ENCODE measurements around the gene GABRP.

The GABRP gene

GRCh38 chr5:170774831-170775230, 8.7 kb upstream of the GABRP start:
- TF ChIP-seq POLR2A (IDR thresholded peaks at IDR 0.05; ENCODE audit: low read depth, low read length) (no peak), POLR2AphosphoS5 (IDR thresholded peaks at IDR 0.05; ENCODE audit: low read depth, low read length) (no peak), TAF1 (IDR thresholded peaks at IDR 0.05; ENCODE audit: borderline replicate concordance, low read depth, low read length) (no peak)
- FAIRE-seq: no peak
- DNase-seq (ENCODE audit: insufficient read length): no peak

- TF ChIP-seq TAF1 (IDR thresholded peaks at IDR 0.05; ENCODE audit: borderline replicate concordance, low read depth, low read length) (no peak), POLR2A (IDR thresholded peaks at IDR 0.05; ENCODE audit: low read depth, low read length) (no peak), POLR2AphosphoS5 (IDR thresholded peaks at IDR 0.05; ENCODE audit: low read depth, low read length) (no peak)
- FAIRE-seq: no peak
- DNase-seq (ENCODE audit: insufficient read length): no peak
Observed at GRCh38 chr5:170781946-170782345, 1.6 kb upstream of the GABRP start.

GRCh38 chr5:170782438-170782837, 1.1 kb upstream of the GABRP start:
- DNase-seq (ENCODE audit: insufficient read length) (no peak), FAIRE-seq (no peak)
- no peak for TF ChIP-seq POLR2A (IDR thresholded peaks at IDR 0.05; ENCODE audit: low read depth, low read length)
- no peak for TF ChIP-seq POLR2AphosphoS5 (IDR thresholded peaks at IDR 0.05; ENCODE audit: low read depth, low read length)
- TF ChIP-seq TAF1 (IDR thresholded peaks at IDR 0.05; ENCODE audit: borderline replicate concordance, low read depth, low read length): no peak

GRCh38 chr5:170785416-170785815, 1.9 kb downstream of the GABRP start:
- DNase-seq (ENCODE audit: insufficient read length): no peak
- TF ChIP-seq TAF1 (IDR thresholded peaks at IDR 0.05; ENCODE audit: borderline replicate concordance, low read depth, low read length) (no peak), POLR2AphosphoS5 (IDR thresholded peaks at IDR 0.05; ENCODE audit: low read depth, low read length) (no peak), POLR2A (IDR thresholded peaks at IDR 0.05; ENCODE audit: low read depth, low read length) (no peak)
- no peak for FAIRE-seq

GRCh38 chr5:170787216-170787615, 3.7 kb downstream of the GABRP start:
- DNase-seq (ENCODE audit: insufficient read length): no peak
- no peak for FAIRE-seq
- TF ChIP-seq TAF1 (IDR thresholded peaks at IDR 0.05; ENCODE audit: borderline replicate concordance, low read depth, low read length) (no peak), POLR2AphosphoS5 (IDR thresholded peaks at IDR 0.05; ENCODE audit: low read depth, low read length) (no peak), POLR2A (IDR thresholded peaks at IDR 0.05; ENCODE audit: low read depth, low read length) (no peak)

GRCh38 chr5:170788626-170789304, 5.2 kb downstream of the GABRP start:
- no peak for DNase-seq (ENCODE audit: insufficient read length)
- no peak for FAIRE-seq
- TF ChIP-seq TAF1 (IDR thresholded peaks at IDR 0.05; ENCODE audit: borderline replicate concordance, low read depth, low read length): no peak
- TF ChIP-seq POLR2A (IDR thresholded peaks at IDR 0.05; ENCODE audit: low read depth, low read length): no peak
- TF ChIP-seq POLR2AphosphoS5 (IDR thresholded peaks at IDR 0.05; ENCODE audit: low read depth, low read length): no peak

GRCh38 chr5:170791325-170791954, 7.9 kb downstream of the GABRP start:
- TF ChIP-seq POLR2AphosphoS5 (IDR thresholded peaks at IDR 0.05; ENCODE audit: low read depth, low read length): no peak
- DNase-seq (ENCODE audit: insufficient read length) (no peak), FAIRE-seq (peak; percentile 54)

- TF ChIP-seq TAF1 (IDR thresholded peaks at IDR 0.05; ENCODE audit: borderline replicate concordance, low read depth, low read length) (no peak), POLR2A (IDR thresholded peaks at IDR 0.05; ENCODE audit: low read depth, low read length) (no peak), POLR2AphosphoS5 (IDR thresholded peaks at IDR 0.05; ENCODE audit: low read depth, low read length) (no peak)
- no peak for DNase-seq (ENCODE audit: insufficient read length)
- no peak for FAIRE-seq
Observed at GRCh38 chr5:170792878-170793277, 9.4 kb downstream of the GABRP start.

- no peak for TF ChIP-seq TAF1 (IDR thresholded peaks at IDR 0.05; ENCODE audit: borderline replicate concordance, low read depth, low read length)
- no peak for TF ChIP-seq POLR2AphosphoS5 (IDR thresholded peaks at IDR 0.05; ENCODE audit: low read depth, low read length)
- no peak for TF ChIP-seq POLR2A (IDR thresholded peaks at IDR 0.05; ENCODE audit: low read depth, low read length)
- FAIRE-seq: no peak
- no peak for DNase-seq (ENCODE audit: insufficient read length)
Observed at GRCh38 chr5:170795154-170795553, 11.6 kb downstream of the GABRP start.

- no peak for TF ChIP-seq POLR2A (IDR thresholded peaks at IDR 0.05; ENCODE audit: low read depth, low read length)
- TF ChIP-seq TAF1 (IDR thresholded peaks at IDR 0.05; ENCODE audit: borderline replicate concordance, low read depth, low read length): no peak
- TF ChIP-seq POLR2AphosphoS5 (IDR thresholded peaks at IDR 0.05; ENCODE audit: low read depth, low read length): no peak
- DNase-seq (ENCODE audit: insufficient read length): no peak
- no peak for FAIRE-seq
Observed at GRCh38 chr5:170805666-170806065, 22.1 kb downstream of the GABRP start.

GRCh38 chr5:170809551-170809950, 26.0 kb downstream of the GABRP start:
- DNase-seq (ENCODE audit: insufficient read length) (no peak), FAIRE-seq (no peak)
- no peak for TF ChIP-seq TAF1 (IDR thresholded peaks at IDR 0.05; ENCODE audit: borderline replicate concordance, low read depth, low read length)
- TF ChIP-seq POLR2AphosphoS5 (IDR thresholded peaks at IDR 0.05; ENCODE audit: low read depth, low read length): no peak
- TF ChIP-seq POLR2A (IDR thresholded peaks at IDR 0.05; ENCODE audit: low read depth, low read length): no peak

GRCh38 chr5:170811719-170812118, 28.2 kb downstream of the GABRP start:
- TF ChIP-seq TAF1 (IDR thresholded peaks at IDR 0.05; ENCODE audit: borderline replicate concordance, low read depth, low read length) (no peak), POLR2AphosphoS5 (IDR thresholded peaks at IDR 0.05; ENCODE audit: low read depth, low read length) (no peak), POLR2A (IDR thresholded peaks at IDR 0.05; ENCODE audit: low read depth, low read length) (no peak)
- no peak for FAIRE-seq
- no peak for DNase-seq (ENCODE audit: insufficient read length)
